ENCODE results near the gene WDR4.

GRCh38 chr21:42815217-42815616, 64.1 kb downstream of the WDR4 start:
- TF ChIP-seq YY1 (IDR thresholded peaks at IDR 0.05; ENCODE audit: insufficient read depth, insufficient read length), result no peak
- TF ChIP-seq ZNF274 (IDR thresholded peaks at IDR 0.05; ENCODE audit: low read depth, low read length), result no peak
